Vein endothelial cell (primary cell): ENCODE measurements around the gene DOCK4. TPM values are rescaled to one million over a fixed set of nuclear protein-coding genes. Genes with fewer than 3 reads are reported as not detected.

Source experiments
- small RNA-seq: library from RNA; depleted of rRNA; stranded (forward); fragments of <200 nt; gene quantifications from one replicate; pipeline ENCODE3, GENCODE V24; 2012
- total RNA-seq: library from RNA; depleted of rRNA; stranded (reverse); fragments of >200 nt; gene quantifications from 2 replicates; pipeline ENCODE4 v1.2.3, GENCODE V29; 2012

The DOCK4 gene, protein sequence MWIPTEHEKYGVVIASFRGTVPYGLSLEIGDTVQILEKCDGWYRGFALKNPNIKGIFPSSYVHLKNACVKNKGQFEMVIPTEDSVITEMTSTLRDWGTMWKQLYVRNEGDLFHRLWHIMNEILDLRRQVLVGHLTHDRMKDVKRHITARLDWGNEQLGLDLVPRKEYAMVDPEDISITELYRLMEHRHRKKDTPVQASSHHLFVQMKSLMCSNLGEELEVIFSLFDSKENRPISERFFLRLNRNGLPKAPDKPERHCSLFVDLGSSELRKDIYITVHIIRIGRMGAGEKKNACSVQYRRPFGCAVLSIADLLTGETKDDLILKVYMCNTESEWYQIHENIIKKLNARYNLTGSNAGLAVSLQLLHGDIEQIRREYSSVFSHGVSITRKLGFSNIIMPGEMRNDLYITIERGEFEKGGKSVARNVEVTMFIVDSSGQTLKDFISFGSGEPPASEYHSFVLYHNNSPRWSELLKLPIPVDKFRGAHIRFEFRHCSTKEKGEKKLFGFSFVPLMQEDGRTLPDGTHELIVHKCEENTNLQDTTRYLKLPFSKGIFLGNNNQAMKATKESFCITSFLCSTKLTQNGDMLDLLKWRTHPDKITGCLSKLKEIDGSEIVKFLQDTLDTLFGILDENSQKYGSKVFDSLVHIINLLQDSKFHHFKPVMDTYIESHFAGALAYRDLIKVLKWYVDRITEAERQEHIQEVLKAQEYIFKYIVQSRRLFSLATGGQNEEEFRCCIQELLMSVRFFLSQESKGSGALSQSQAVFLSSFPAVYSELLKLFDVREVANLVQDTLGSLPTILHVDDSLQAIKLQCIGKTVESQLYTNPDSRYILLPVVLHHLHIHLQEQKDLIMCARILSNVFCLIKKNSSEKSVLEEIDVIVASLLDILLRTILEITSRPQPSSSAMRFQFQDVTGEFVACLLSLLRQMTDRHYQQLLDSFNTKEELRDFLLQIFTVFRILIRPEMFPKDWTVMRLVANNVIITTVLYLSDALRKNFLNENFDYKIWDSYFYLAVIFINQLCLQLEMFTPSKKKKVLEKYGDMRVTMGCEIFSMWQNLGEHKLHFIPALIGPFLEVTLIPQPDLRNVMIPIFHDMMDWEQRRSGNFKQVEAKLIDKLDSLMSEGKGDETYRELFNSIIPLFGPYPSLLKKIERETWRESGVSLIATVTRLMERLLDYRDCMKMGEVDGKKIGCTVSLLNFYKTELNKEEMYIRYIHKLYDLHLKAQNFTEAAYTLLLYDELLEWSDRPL (N-terminal part only)
- 170 and 252 TPM in 2 replicates for total RNA-seq

DNA sequence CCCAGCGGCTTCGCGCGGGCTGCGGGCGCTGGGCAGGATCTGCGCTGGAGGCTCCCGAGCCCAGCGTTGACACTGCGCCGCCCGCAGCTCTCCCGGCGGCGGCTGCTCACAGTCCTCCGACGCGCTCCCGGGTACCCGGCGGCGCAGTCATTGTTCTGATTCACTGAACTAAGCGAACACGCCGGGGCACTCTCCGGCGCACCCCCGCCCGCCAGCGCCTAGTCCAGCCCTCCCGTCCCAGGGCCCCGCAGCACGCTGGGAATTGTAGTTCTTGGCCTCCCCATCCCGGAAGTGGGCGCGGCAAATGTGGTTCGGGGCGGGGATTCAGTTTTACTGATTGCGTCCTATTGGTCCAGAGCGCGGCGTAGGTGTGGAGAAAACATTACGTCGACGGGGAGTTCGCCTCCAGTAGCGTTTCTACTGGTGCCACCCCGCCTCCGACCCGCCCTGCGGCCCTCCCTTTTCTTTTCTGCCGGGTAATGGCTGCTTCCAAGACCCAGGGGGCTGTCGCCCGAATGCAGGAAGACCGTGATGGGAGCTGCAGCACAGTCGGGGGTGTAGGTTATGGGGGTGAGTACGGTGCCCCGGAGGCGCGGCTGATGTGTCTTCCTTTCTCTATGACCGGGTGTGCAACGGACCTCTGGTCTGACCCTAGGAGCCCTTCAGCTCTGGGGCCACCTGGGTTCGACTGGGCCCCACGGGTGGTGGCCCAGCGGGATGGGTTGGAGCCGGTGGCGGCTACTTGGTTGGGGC lies at the start of gene DOCK4, which contains the start of gene ZNF277:
DOCK4 (minus strand) TSS at position 162 of the 753 bp plus-strand sequence. CDS start 261 bp downstream, outside the sequence.
ZNF277 (plus strand) TSS at position 458 of the 753 bp plus-strand sequence; CDS start at position 480, 22 bp downstream.

Small RNA genes within 50 kb of the gene (small RNA-seq; reads per million reads assigned to genes)
- not detected for gene RNA5SP237

Other genes starting within 250 kb of the DOCK4 start
- gene ZNF277, start 296 bp upstream of the DOCK4 start, total RNA-seq, result 43.0 and 51.0 TPM in 2 replicates
- gene IFRD1, start 244.1 kb upstream of the DOCK4 start, total RNA-seq, result 32.7 and 34.0 TPM in 2 replicates